ENCODE data around the gene ICOS.

Gene ICOS

GRCh38 chr2:203908066-203908796, 28.3 kb upstream of the ICOS start:
- Histone ChIP-seq H3K4me1 (ENCODE audit: insufficient read depth, low read length, severe bottlenecking) (no peaks in the 10 kb centered on the region), H3K36me3 (ENCODE audit: insufficient read depth, low read length) (no peaks in the 10 kb centered on the region), H2AFZ (ENCODE audit: low read length) (no peak overlapping the region), H3K27ac (ENCODE audit: low read depth, low read length, poor library complexity, severe bottlenecking) (no peak overlapping the region), H3K27me3 (ENCODE audit: insufficient read depth, low read length) (no peaks in the 10 kb centered on the region), H3K9ac (ENCODE audit: low read length) (no peak overlapping the region), H4K20me1 (ENCODE audit: insufficient read depth, low read length) (no peaks in the 10 kb centered on the region), H3K4me3 (ENCODE audit: low read depth, low read length, poor library complexity, severe bottlenecking) (no peak overlapping the region), H3K79me2 (ENCODE audit: insufficient read depth, low read length) (no peaks in the 10 kb centered on the region), H3F3A (ENCODE audit: insufficient read depth, low read length) (no peaks in the 10 kb centered on the region), H3K9me3 (ENCODE audit: low read length) (no peaks in the 10 kb centered on the region), H3K4me2 (ENCODE audit: low read length) (no peak overlapping the region), H3K9me2 (ENCODE audit: low read depth, low read length) (no peaks in the 10 kb centered on the region)
- TF ChIP-seq CTCF (IDR thresholded peaks at IDR 0.05; ENCODE audit: low read length) = no peak
- TF ChIP-seq EZH2 (IDR thresholded peaks at IDR 0.05; ENCODE audit: borderline replicate concordance, low read length) = no peak

GRCh38 chr2:203908797-203909185, 27.8 kb upstream of the ICOS start:
- Histone ChIP-seq H4K20me1 (ENCODE audit: insufficient read depth, low read length) (no peaks in the 10 kb centered on the region), H3K4me1 (ENCODE audit: insufficient read depth, low read length, severe bottlenecking) (no peaks in the 10 kb centered on the region), H3K36me3 (ENCODE audit: insufficient read depth, low read length) (no peaks in the 10 kb centered on the region), H3K9me2 (ENCODE audit: low read depth, low read length) (no peaks in the 10 kb centered on the region), H3K27ac (ENCODE audit: low read depth, low read length, poor library complexity, severe bottlenecking) (no peak overlapping the region), H3K79me2 (ENCODE audit: insufficient read depth, low read length) (no peaks in the 10 kb centered on the region), H3K27me3 (ENCODE audit: insufficient read depth, low read length) (no peaks in the 10 kb centered on the region), H3K9ac (ENCODE audit: low read length) (no peak overlapping the region), H2AFZ (ENCODE audit: low read length) (no peak overlapping the region), H3F3A (ENCODE audit: insufficient read depth, low read length) (no peaks in the 10 kb centered on the region), H3K9me3 (ENCODE audit: low read length) (no peaks in the 10 kb centered on the region), H3K4me3 (ENCODE audit: low read depth, low read length, poor library complexity, severe bottlenecking) (no peak overlapping the region), H3K4me2 (ENCODE audit: low read length) (no peak overlapping the region)
- no peak for TF ChIP-seq CTCF (IDR thresholded peaks at IDR 0.05; ENCODE audit: low read length)
- no peak for TF ChIP-seq EZH2 (IDR thresholded peaks at IDR 0.05; ENCODE audit: borderline replicate concordance, low read length)

GRCh38 chr2:203909261-203909967, 27.1 kb upstream of the ICOS start:
- H3K4me1 ChIP-seq (ENCODE audit: insufficient read depth, low read length, severe bottlenecking) = no peaks in the 10 kb centered on the region
- no peak overlapping the region for H2AFZ ChIP-seq (ENCODE audit: low read length)
- no peak overlapping the region for H3K9ac ChIP-seq (ENCODE audit: low read length)
- no peak overlapping the region for H3K4me2 ChIP-seq (ENCODE audit: low read length)
- no peaks in the 10 kb centered on the region for H3K27me3 ChIP-seq (ENCODE audit: insufficient read depth, low read length)
- no peaks in the 10 kb centered on the region for H3K9me3 ChIP-seq (ENCODE audit: low read length)
- no peak overlapping the region for H3K27ac ChIP-seq (ENCODE audit: low read depth, low read length, poor library complexity, severe bottlenecking)
- no peaks in the 10 kb centered on the region for H3K79me2 ChIP-seq (ENCODE audit: insufficient read depth, low read length)
- no peak overlapping the region for H3K4me3 ChIP-seq (ENCODE audit: low read depth, low read length, poor library complexity, severe bottlenecking)
- H4K20me1 ChIP-seq (ENCODE audit: insufficient read depth, low read length) = no peaks in the 10 kb centered on the region
- TF ChIP-seq EZH2 (IDR thresholded peaks at IDR 0.05; ENCODE audit: borderline replicate concordance, low read length) (no peak), CTCF (IDR thresholded peaks at IDR 0.05; ENCODE audit: low read length) (peak; percentile 42; the same call in 1 of the 2 replicates)
- no peaks in the 10 kb centered on the region for H3F3A ChIP-seq (ENCODE audit: insufficient read depth, low read length)
- H3K36me3 ChIP-seq (ENCODE audit: insufficient read depth, low read length) = no peaks in the 10 kb centered on the region
- H3K9me2 ChIP-seq (ENCODE audit: low read depth, low read length) = no peaks in the 10 kb centered on the region

Measured in OCI-LY1 (cell line).